NB4 (cell line): Measurements from ENCODE around the gene ANKRD13D.

Experiments
- DNase-seq: peaks from one replicate; pipeline ENCODE4 v3.0.0; 2010; ENCODE audit warnings: low read depth
- H3K4me3 ChIP-seq: one replicate; pipeline ENCODE4 v1.5.1; 2011; ENCODE audit warnings: mild to moderate bottlenecking, low read depth, low read length, moderate library complexity
- MAX ChIP-seq: IDR thresholded peaks from 2 replicates; pipeline ENCODE4 v1.6.1; 2011; ENCODE audit warnings: low read depth, low read length
- MYC ChIP-seq: IDR thresholded peaks from 2 replicates; pipeline ENCODE4 v1.6.1; 2011; ENCODE audit warnings: low read depth, low read length
- POLR2A ChIP-seq: IDR thresholded peaks from 2 replicates; pipeline ENCODE4 v1.6.1; 2011; ENCODE audit warnings: mild to moderate bottlenecking; ENCODE audit not compliant: insufficient read length; ENCODE audit errors: extremely low read depth
- TF ChIP-seq, protein P1 (sequence below): IDR thresholded peaks from one replicate; pipeline ENCODE4 v1.5.1; 2012; ENCODE audit warnings: low read depth, low read length

ANKRD13D gene

GRCh38 chr11:67309166-67309565, 20.1 kb downstream of the ANKRD13D start:
- TF ChIP-seq MAX (no peak), MYC (no peak), POLR2A (no peak)
- TF ChIP-seq, protein P1, sequence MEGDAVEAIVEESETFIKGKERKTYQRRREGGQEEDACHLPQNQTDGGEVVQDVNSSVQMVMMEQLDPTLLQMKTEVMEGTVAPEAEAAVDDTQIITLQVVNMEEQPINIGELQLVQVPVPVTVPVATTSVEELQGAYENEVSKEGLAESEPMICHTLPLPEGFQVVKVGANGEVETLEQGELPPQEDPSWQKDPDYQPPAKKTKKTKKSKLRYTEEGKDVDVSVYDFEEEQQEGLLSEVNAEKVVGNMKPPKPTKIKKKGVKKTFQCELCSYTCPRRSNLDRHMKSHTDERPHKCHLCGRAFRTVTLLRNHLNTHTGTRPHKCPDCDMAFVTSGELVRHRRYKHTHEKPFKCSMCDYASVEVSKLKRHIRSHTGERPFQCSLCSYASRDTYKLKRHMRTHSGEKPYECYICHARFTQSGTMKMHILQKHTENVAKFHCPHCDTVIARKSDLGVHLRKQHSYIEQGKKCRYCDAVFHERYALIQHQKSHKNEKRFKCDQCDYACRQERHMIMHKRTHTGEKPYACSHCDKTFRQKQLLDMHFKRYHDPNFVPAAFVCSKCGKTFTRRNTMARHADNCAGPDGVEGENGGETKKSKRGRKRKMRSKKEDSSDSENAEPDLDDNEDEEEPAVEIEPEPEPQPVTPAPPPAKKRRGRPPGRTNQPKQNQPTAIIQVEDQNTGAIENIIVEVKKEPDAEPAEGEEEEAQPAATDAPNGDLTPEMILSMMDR: no peak
- no peak overlapping the region for H3K4me3 ChIP-seq
- DNase-seq: no peak

DNA sequence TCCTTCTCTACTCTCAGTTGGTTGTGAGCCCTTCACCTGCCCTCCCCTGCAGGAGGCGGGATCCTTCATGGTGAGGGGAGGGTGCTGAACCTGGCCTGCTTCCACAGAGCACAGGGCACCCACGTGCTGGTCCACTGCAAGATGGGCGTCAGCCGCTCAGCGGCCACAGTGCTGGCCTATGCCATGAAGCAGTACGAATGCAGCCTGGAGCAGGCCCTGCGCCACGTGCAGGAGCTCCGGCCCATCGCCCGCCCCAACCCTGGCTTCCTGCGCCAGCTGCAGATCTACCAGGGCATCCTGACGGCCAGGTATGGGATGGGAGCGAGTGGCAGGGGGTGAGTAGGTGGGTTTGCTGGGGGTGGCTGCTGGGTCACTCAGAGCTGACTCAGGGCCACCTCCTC, 20.6 kb downstream of the ANKRD13D start:
- DNase-seq: no peak
- TF ChIP-seq MYC: no peak
- TF ChIP-seq, protein P1: no peak
- no peak for TF ChIP-seq MAX
- TF ChIP-seq POLR2A: no peak
- no peak overlapping the region for H3K4me3 ChIP-seq

GRCh38 chr11:67310246-67311050, 21.3 kb downstream of the ANKRD13D start:
- no peak overlapping the region for H3K4me3 ChIP-seq
- TF ChIP-seq POLR2A: no peak
- TF ChIP-seq, protein P1: no peak
- no peak for TF ChIP-seq MAX
- no peak for TF ChIP-seq MYC
- DNase-seq: no peak

- TF ChIP-seq MYC: no peak
- no peak for TF ChIP-seq MAX
- no peak for TF ChIP-seq POLR2A
- TF ChIP-seq, protein P1: no peak
- H3K4me3 ChIP-seq: no peak overlapping the region
- DNase-seq: no peak
These were observed 22.0 kb downstream of the ANKRD13D start for GRCh38 chr11:67311051-67311555.

DNA sequence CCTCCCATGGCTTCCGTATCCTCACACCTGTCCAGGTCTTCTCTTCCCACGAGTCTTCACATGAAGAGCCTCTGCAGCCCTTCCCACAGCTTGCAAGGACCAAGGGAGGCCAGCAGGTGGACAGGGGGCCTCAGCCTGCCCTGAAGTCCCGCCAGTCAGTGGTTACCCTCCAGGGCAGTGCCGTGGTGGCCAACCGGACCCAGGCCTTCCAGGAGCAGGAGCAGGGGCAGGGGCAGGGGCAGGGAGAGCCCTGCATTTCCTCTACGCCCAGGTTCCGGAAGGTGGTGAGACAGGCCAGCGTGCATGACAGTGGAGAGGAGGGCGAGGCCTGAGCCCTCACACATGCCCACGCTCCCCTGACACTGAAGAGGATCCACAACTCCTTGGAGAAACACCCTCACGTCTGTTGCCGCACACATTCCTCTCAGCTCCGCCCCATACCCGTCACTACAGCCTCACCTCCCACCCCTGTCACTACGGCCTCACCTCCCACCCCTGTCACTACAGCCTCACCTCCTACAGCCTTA, 22.5 kb downstream of the ANKRD13D start:
- H3K4me3 ChIP-seq: no peak overlapping the region
- TF ChIP-seq POLR2A (no peak), MAX (no peak), MYC (no peak)
- TF ChIP-seq, protein P1: no peak
- no peak for DNase-seq
